HepG2 (cell line): ENCODE results near the gene PNLDC1. TPM values are rescaled to one million over a fixed set of nuclear protein-coding genes. Genes with fewer than 3 reads are reported as not detected.

Experiments
- ATAC-seq: fragments of 200-7000 bp; cut with Tn5 transposase; 3 replicates; pipeline ENCODE4 v1.9.1; 2020; ENCODE audit warnings: mild to moderate bottlenecking, moderate library complexity
- BruUV-seq: library from RNA; stranded (reverse); fragments of 400-500 nt; replicated peaks from 2 replicates; lab custom pipeline; 2021; lab: Mats Ljungman, UMichigan
- CTCF ChIA-PET: fragments of 300-600 bp; formaldehyde crosslinking; extraction: SDS; loops from one replicate; lab custom pipeline; 2021; ENCODE audit warnings: low total read pairs, inconsistent platforms, low intra/inter-chr PET ratio; lab: Yijun Ruan, JAX
- POLR2A ChIA-PET: fragments of 350-600 bp; sonication (Branson Sonifier 250); formaldehyde crosslinking; loops from one replicate; lab custom pipeline; 2020; ENCODE audit warnings: antibody characterized with exemption, inconsistent platforms; lab: Yijun Ruan, JAX
- DNase-seq: peaks from one replicate; pipeline ENCODE4 v3.0.0-alpha.2; 2015; ENCODE audit warnings: low spot score
- FAIRE-seq: peaks from 3 replicates; lab custom pipeline; 2011; peaks lifted over from hg19 to GRCh38; lab: Jason Lieb, UNC
- H2AFZ ChIP-seq: one replicate; pipeline ENCODE4 v1.6.1; 2011; ENCODE audit warnings: low read length, inconsistent platforms
- H3K27ac ChIP-seq: fragments of 300-600 bp; 3 replicates; pipeline ENCODE4 v1.8.0; 2011; ENCODE audit warnings: mixed run types, mild to moderate bottlenecking, mixed read lengths, low read length, inconsistent platforms; ENCODE audit not compliant: insufficient read depth; ENCODE audit errors: extremely low read length
- H3K27me3 ChIP-seq, 2 experiments: fragments of 200-600 bp in 1 of 2; 2 replicates in 1 of 2; 3 replicates in 1 of 2; pipeline versions ENCODE4 v1.6.0 to v1.8.0; 2011; ENCODE audit warnings: low read length in 2 of 2, mild to moderate bottlenecking in 2 of 2, moderate library complexity in 2 of 2, inconsistent platforms in 1 of 2; ENCODE audit not compliant: insufficient read depth in 2 of 2, control insufficient read depth in 1 of 2
- H3K36me3 ChIP-seq, 2 experiments: fragments of 200-600 bp in 1 of 2; replicated peaks in 1 of 2; 2 replicates in 1 of 2; 3 replicates in 1 of 2; pipeline versions ENCODE4 v1.5.1 to v1.8.0; 2011; ENCODE audit warnings: low read length in 2 of 2, inconsistent platforms in 1 of 2; ENCODE audit not compliant: insufficient read depth in 2 of 2, control insufficient read depth in 1 of 2
- H3K4me1 ChIP-seq: 2 replicates; pipeline ENCODE4 v1.5.1; 2012; ENCODE audit warnings: low read length, inconsistent platforms; ENCODE audit not compliant: insufficient read depth
- H3K4me2 ChIP-seq: 2 replicates; pipeline ENCODE4 v1.6.0; 2011; ENCODE audit warnings: low read depth, low read length, inconsistent platforms
- H3K4me3 ChIP-seq, 3 experiments: fragments of 200-600 bp in 1 of 3; sonication (generic), shearing (Covaris generic) in 1 of 3; replicated peaks in 1 of 3; 2 replicates each; pipeline ENCODE4 v1.5.1; 2011 to 2016; ENCODE audit warnings: low read length in 3 of 3, inconsistent platforms in 2 of 3, low read depth in 2 of 3, mild to moderate bottlenecking in 2 of 3, control low read depth in 1 of 3, mixed read lengths in 1 of 3; ENCODE audit not compliant: insufficient read depth in 1 of 3
- H3K79me2 ChIP-seq: one replicate; pipeline ENCODE4 v1.6.1; 2011; ENCODE audit warnings: low read length, inconsistent platforms; ENCODE audit not compliant: insufficient read depth
- H3K9ac ChIP-seq: 2 replicates; pipeline ENCODE4 v1.6.0; 2011; ENCODE audit warnings: mild to moderate bottlenecking, low read depth, low read length, inconsistent platforms; ENCODE audit not compliant: insufficient read depth
- H3K9me3 ChIP-seq: 2 replicates; pipeline ENCODE4 v1.5.1; 2012; ENCODE audit warnings: mild to moderate bottlenecking, low read length
- H4K20me1 ChIP-seq: 2 replicates; pipeline ENCODE4 v1.6.0; 2011; ENCODE audit warnings: inconsistent platforms, mild to moderate bottlenecking, low read length, moderate library complexity; ENCODE audit not compliant: insufficient read depth
- HNRNPH1 ChIP-seq: fragments of 200-400 bp; formaldehyde crosslinking; optimal IDR thresholded peaks from 2 replicates; pipeline ENCODE3; 2017; ENCODE audit warnings: mild to moderate bottlenecking, low read depth, low read length
- HOXA7 ChIP-seq: sonication (generic); formaldehyde crosslinking; IDR thresholded peaks from 2 replicates; pipeline ENCODE4 v1.8.1; 2022; ENCODE audit warnings: mild to moderate bottlenecking, missing genetic modification reagents, moderate library complexity
- HOXA9 ChIP-seq: sonication (generic); formaldehyde crosslinking; IDR thresholded peaks from 2 replicates; pipeline ENCODE4 v1.8.1; 2022; ENCODE audit warnings: missing genetic modification reagents, mild to moderate bottlenecking, moderate library complexity, borderline replicate concordance
- JUNB ChIP-seq: sonication (generic); formaldehyde crosslinking; IDR thresholded peaks from 2 replicates; pipeline ENCODE4 v1.8.0; 2022; ENCODE audit warnings: missing genetic modification reagents, mild to moderate bottlenecking, borderline replicate concordance
- POLR2A ChIP-seq, 2 experiments: IDR thresholded peaks; 2 replicates each; pipeline ENCODE4 v1.6.1; 2011; ENCODE audit warnings: low read depth in 2 of 2, low read length in 2 of 2, mild to moderate bottlenecking in 1 of 2, moderate library complexity in 1 of 2; ENCODE audit not compliant: insufficient read depth in 1 of 2
- POLR2G ChIP-seq: fragments of 200-400 bp; formaldehyde crosslinking; IDR thresholded peaks from 2 replicates; pipeline ENCODE4 v1.6.1; 2018; ENCODE audit warnings: mild to moderate bottlenecking, low read depth, low read length, moderate library complexity
- RBM22 ChIP-seq: fragments of 200-400 bp; formaldehyde crosslinking; optimal IDR thresholded peaks from 2 replicates; pipeline ENCODE3; 2017; ENCODE audit warnings: mild to moderate bottlenecking, low read length, moderate library complexity
- ZNF121 ChIP-seq: sonication (generic); formaldehyde crosslinking; IDR thresholded peaks from 2 replicates; pipeline ENCODE4 v1.5.0; 2020; ENCODE audit warnings: mild to moderate bottlenecking, missing genetic modification reagents
- ZNF746 ChIP-seq: sonication (generic); formaldehyde crosslinking; IDR thresholded peaks from 2 replicates; pipeline ENCODE4 v1.8.0; 2022; ENCODE audit warnings: mild to moderate bottlenecking, missing genetic modification reagents
- ZNF780A ChIP-seq: sonication (generic); formaldehyde crosslinking; IDR thresholded peaks from 2 replicates; pipeline ENCODE4 v1.8.0; 2022; ENCODE audit warnings: mild to moderate bottlenecking, missing genetic modification reagents, moderate library complexity
- WGBS: methylation state at CpG from one replicate; pipeline ENCODE4 v1.1.6; 2017; ENCODE audit warnings: low lambda C conversion rate; 5-methylcytosine and 5-hydroxymethylcytosine counted together
- in situ Hi-C: cut with HindIII; loops from 2 replicates; pipeline ENCODE4 v1.10.0; 2017; ENCODE audit warnings: low pct_unique_long_range_greater_than_20kb; ENCODE audit not compliant: extremely low pct_ligation_motif_present
- intact Hi-C: fragments of 100-400 bp; cut with micrococcal nuclease; formaldehyde crosslinking; loops from one replicate; pipeline ENCODE4 v1.10.0; 2022; ENCODE audit not compliant: unreplicated experiment
- polyA plus RNA-seq, 8 experiments: library from polyadenylated mRNA; depleted of rRNA in 3 of 8; stranded (reverse) in 7 of 8; unstranded in 1 of 8; fragments of >200 nt; fragmentation: Illumina TruSeq in 4 of 8; extraction: Trizol in 4 of 8; gene quantifications; 2 replicates each; pipeline versions ENCODE4 v1.2.1 to v1.2.3, GENCODE V29; 2011 to 2016; ENCODE audit warnings: low read depth in 4 of 8, missing spikeins in 1 of 8, mixed read lengths in 1 of 8; ENCODE audit not compliant: insufficient read depth in 1 of 8
- total RNA-seq, 5 experiments: library from RNA; depleted of rRNA; stranded (reverse); fragments of >200 nt; fragmentation: Illumina TruSeq; extraction: Trizol; gene quantifications; 2 replicates each; pipeline ENCODE4 v1.2.3, GENCODE V29; 2016; ENCODE audit warnings: low read depth in 1 of 5

PNLDC1 gene
- total and polyA plus RNA-seq, 2 of the 13 experiments (the other 11 are each of a cell fraction or from before 2014, with no cell fraction given): not detected

DNA sequence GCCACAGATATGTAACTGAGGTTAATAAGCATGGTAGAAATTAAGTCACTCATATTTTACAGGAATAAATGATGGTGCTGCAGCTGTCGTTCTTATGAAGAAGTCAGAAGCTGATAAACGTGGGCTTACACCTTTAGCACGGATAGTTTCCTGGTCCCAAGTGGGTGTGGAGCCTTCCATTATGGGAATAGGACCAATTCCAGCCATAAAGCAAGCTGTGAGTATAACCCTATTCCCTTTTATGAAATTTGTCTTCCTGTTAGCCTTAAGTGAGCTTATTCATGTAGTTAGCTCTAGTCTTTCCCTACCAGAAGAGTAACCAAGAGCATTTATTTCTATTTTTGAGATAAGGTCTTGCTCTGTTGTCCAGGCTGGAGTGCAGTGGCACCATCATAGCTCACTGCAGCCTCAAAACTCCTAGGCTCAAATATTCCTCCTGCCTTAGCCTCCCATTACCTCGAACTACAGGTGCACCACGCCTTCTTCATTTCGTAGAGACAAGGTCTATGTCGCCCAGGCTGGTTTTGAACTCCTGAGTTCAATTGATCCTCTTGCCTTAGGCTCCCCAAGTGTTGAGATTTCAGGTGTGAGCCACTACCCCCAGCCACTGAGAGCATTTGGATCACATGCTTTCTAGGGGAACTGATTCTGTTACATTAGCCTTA is 22.7 kb upstream of the PNLDC1 start:
- in situ Hi-C loops: no loop called here
- Histone ChIP-seq H3K27ac (no peak overlapping the region), H4K20me1 (peaks cover 6% of the 10 kb centered on the region; the same call in 1 of the 2 replicates), H2AFZ (no peak overlapping the region), H3K36me3 (peaks cover 21 to 92% of the 10 kb centered on the region in 2 experiments), H3K4me1 (peaks cover 10% of the 10 kb centered on the region; the same call in 1 of the 2 replicates), H3K27me3 (no peaks in the 10 kb centered on the region), H3K79me2 (peaks cover 8% of the 10 kb centered on the region), H3K4me3 (no peak overlapping the region), H3K9ac (no peak overlapping the region), H3K4me2 (no peak overlapping the region), H3K9me3 (no peaks in the 10 kb centered on the region)
- peak; percentile 58 for TF ChIP-seq POLR2G
- TF ChIP-seq HOXA9: 0 out of 2 replicates have a peak, but pooled peaks have one; percentile 20
- TF ChIP-seq POLR2A (IDR thresholded peaks at IDR 0.05; ENCODE audit: insufficient read depth in 1 of 2, low read depth in 2 of 2, low read length in 2 of 2): peak; percentile 27 to 52; a peak in 3 of 4 replicates
- TF ChIP-seq JUNB (CRISPR knock-in tag): peak; percentile 16; the same call in 1 of the 2 replicates
- TF ChIP-seq RBM22: peak; percentile 47
- 0 out of 2 replicates have a peak, but pooled peaks have one; percentile 27 for TF ChIP-seq ZNF780A (CRISPR knock-in tag)
- TF ChIP-seq HNRNPH1: no peak
- TF ChIP-seq ZNF121: peak; percentile 59; the same call in 1 of the 2 replicates
- 0 out of 2 replicates have a peak, but pooled peaks have one; percentile 36 for TF ChIP-seq HOXA7 (CRISPR knock-in tag)
- TF ChIP-seq ZNF746 (CRISPR knock-in tag): no peak
- WGBS: 97% methylated on average over 7 of the region's 7 CpGs
- ATAC-seq (no peak; the same call in 2 of the 3 replicates), FAIRE-seq (no peak), DNase-seq (no peak)
- ChIA-PET POLR2A (interaction anchor here (1.9 to 4.3 kb wide), 2 partner anchors 13 to 15 kb away, joined by 11 to 29 read pairs; partner anchors contain the start of genes ACAT2, MRPL18 and TCP1), CTCF (no interaction called here)
- intact Hi-C loops: no loop called here
- BruUV-seq: no TSS peak
